NCI-H748 (cell line): ENCODE data around the gene ALG2.

ENCODE experiments used
- DNase-seq: peaks from one replicate; lab custom pipeline; 2025; ENCODE audit not compliant: unreplicated experiment; lab: John Stamatoyannopoulos, UW

The ALG2 gene

DNA sequence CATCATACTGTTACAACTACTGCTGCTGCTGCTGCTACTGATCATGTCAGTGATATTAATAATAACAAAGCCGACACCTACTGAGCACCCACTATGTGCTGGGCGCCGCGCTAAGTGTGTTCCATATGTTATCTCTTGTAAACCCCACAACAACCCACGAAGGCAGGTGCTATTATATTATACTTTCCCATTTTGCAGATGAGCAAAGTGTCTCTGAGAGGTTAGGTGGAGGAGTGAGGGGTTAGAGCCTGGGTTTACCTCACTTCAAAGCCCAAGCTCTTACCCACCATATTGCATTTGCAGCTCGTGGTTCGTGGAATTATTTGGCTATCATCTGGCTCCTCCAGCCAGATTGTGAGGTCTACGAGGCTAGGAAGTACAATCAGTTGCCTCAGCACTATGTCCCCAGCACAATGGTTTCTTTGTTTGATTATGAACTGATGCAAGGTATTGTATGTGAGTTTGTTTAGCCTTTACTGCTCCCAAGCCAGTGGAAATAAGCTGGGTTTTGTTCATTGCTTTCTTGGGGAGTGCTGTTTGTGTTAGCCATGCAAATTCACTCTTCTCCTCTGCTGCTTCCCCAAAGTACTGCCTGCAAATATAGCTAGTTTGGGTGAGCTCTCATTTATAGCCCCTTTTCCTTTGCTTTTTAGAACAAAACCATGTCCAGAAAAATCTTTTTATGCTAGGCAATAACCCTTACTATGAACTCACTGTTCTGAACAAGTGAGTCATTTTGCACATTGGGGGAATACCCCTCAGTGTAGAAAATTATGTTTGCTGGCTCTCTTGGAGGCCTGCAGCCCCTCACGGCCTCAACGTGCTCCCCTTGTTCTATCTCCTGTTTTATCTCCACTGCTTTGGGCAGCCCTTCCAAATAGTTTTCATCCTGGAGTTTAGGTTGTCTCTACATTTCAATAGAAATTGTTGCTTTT is 47.9 kb downstream of the ALG2 start:
- DNase-seq, result peak; percentile 94

DNA sequence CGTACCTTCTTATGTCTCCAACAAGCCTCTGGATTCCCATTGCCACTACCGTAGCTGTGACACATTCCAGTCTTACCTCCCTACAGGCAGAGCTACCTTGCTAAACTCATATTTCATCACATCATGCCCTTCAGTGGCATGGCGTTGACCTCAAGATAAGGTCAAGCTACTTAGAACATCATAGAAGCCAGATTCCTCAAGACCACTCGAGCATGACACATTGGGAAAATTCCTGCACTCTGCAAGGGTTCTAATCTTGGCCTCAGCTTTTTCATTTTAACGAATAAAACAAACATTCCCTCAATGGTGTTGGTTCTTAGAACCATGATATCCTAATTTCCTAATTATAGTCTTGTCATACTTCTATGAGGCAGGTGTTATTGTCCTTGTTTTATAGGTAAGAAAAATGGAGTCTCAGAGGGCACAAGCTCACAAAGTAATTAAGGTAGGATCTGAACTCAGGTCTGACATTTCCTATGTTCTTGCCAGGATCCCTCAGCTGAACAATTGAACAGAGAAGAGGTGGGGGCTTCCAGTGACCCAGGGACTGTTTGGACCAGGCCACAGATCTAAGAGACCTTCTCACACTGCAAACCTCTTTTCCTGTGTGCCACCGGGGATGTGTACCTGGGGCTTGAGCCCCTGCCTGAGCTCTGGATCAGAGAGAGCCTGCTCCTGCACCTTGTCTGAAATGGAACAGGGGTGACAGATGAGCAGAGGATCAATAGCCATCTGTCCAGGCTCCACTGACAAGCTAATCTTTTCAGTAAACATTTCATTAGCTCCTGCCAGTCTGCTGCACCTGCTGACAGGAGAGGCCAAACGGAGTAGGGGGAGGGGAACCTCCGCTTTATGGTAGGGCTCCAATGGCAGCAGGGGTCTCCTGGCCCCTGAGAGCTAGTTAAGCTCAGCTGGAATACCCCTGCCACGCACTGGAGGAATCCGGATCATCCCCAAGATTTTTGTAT is 49.3 kb downstream of the ALG2 start:
- DNase-seq, result peak; percentile 96

DNA sequence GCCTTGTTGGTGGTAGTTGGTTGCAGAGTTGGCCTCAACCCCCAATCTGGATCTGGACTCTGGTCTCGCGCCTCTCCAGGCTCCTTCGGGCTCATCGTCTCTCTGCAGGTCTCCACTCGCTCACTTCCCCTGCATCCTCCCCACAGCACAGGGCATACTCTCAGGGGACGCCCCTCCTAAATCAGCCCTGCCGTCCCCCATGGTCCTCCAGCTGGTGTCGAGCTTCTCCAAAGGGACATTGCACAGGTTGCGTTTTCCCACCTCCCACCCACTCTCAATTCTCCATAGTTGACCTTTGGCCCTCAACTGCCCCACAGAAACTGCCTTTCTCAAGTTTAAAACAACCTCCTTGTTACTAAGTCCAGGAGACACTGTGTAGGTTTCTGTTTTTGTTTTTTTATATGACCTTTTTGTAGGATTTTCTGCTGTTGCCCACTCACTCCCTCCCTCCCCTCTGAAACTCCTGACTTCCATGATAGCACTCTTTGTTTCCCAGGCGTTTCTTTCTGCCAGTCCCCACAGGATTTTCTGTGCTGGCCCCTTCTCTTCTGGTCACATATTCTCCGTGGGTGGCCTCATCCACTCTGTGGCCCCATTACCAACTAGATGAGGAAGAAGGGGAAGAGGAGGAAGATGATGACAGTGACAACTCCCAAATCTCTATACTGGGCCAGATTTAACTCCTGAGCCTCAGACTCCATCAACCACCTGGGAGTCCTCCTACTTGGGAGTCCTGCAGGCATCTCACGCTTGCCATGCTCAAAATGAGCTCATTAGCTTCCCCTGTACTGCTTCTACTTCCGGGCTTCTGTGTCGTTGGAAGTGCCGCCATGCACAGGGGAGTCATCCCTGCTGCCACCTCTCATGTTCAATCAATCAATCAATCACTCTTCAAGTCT is 50.3 kb downstream of the ALG2 start:
- DNase-seq, result no peak

DNA sequence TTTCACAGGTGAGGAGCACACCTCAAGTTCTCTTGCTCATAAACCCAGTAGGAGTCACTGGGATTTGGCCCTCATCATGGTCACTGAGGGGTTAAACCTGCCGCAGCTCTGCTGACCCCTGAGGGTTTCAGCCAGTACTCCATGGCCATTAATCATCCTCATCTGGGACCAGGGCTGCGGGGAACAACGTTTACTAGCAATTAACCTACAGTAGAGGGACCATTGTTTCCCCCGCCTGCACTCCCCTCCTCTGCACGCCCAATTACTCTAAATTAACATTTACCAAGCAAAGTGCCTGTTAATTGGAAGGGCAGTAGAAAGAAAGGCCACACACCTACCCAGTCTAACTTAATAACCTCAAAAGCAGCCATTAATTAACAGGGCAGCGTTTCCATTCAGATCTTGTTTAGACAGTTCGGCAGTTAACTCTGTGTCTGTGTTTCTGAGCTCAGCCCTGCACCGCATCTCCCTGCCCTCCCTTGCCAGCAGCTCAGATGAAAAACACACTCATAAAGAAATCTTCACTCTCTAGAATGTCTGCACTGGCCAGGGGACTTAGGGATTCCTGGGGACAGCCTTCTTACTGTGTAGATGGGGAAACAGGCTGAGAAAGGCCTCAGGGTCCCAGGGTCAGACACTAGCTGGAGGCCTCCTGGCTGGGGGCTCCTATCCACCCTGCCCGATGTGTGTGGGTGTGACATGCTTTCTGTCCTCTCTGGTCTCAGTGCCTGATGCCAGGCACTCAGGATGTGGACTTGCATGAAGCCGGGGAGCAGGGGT is 51.6 kb downstream of the ALG2 start:
- peak; percentile 99 for DNase-seq

DNA sequence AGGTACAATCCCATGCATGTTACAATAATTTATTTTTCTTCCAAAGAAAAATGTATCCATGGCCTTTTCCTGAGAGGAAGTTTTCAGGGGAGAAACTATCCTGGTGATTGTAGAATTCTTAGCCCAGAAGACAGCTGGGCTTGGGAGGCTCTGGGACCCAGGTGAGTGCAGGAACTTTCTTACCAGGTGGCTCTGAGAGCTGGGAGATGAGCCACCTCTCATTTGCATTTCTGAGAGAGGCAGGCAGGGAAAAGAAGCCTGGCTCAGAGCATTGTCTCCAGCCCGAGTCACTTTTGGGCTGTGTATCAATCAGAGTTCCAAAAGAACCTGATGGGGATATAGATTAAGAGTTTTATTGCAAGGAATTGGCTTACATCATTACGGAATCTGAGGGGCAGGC is 52.7 kb downstream of the ALG2 start:
- peak; percentile 29 for DNase-seq

DNA sequence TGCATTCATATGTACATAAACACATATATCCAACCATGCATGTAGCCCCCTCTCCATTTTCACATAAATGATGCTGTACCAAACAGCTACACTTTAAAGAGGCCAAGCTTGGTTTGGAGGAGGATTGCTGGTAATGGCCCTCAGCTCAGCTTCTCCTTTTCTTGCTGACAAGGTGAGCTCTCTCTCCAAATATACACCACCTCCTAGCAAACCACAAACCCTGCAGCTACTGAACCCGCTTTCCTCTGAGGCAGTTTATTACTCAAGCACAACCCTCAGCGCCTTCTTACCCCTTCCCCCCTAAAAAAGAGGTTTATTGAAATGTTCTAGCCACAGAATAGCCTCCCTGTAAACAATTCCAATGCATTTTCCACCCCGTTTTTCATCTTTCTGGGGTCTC is 54.0 kb downstream of the ALG2 start:
- no peak for DNase-seq

DNA sequence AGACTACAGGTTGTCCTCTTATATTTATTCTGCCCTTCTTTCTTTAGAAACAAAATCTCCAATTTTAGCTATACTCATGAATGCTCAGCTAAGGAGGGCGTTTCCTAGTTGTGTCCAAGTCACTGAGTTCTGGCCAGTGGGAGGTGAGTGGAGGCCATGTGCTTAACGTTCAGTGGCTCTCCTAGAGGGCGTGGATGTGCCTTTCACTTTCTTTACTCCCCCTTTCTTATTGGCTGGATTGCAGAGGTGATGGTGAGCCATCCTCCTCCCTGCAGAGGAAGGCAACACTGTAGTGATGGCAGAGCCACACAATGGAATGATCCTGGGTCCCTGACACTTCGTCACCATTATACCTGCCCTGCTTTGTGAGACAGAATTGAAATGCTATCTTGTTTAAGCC is 54.6 kb downstream of the ALG2 start:
- no peak for DNase-seq
